Measurements from ENCODE around the gene PRAMEF5.
"Not testable (repeated sequence)": the region's sequence is repeated elsewhere in the genome, so short reads cannot be mapped to it uniquely, and the experiment has no call there.

The PRAMEF5 gene

DNA sequence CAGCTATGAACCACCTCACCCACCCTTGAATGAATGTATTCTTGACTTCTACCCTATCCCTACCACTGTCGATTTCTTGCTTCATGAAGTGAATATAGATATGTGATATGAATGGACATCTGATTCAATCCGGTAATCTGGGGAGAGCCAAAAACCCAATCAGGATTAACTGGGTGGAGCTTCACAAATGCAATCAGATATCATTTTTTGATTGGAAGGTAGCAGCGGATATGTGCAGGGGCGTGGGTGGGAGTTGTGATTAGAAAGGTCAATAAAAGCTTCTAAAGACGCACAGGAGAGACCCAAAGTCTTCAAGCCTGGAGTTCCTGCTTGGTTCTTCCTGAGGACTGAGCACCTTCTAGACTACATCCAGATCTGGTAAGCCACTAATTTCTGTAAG, at the start of gene PRAMEF5:
PRAMEF5 (plus strand) TSS at position 301 of the 400 bp plus-strand sequence. CDS start 5,071 bp downstream, outside the sequence.
- DNase-seq (ENCODE audit: low read depth), result not testable (repeated sequence)

DNA sequence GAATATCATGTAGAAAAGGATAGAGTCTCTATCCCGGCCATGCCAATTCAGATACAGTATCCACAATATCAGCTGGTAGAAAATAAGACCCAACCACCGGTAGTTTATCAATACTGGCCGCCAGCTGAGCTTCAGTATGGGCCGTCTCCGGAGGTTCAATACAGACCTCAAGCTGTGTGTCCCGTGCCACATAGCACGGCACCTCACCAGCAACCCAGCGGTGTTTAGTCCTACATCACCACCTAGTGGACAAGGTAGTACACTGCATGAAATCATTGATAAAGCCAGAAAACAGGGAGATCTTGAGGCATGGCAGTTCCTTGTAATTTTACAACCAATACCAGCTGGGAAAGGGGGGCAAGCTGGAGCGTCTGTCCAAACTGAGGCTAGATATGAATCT, 45.3 kb upstream of the PRAMEF5 start:
- not testable (repeated sequence) for DNase-seq (ENCODE audit: low read depth)

DNA sequence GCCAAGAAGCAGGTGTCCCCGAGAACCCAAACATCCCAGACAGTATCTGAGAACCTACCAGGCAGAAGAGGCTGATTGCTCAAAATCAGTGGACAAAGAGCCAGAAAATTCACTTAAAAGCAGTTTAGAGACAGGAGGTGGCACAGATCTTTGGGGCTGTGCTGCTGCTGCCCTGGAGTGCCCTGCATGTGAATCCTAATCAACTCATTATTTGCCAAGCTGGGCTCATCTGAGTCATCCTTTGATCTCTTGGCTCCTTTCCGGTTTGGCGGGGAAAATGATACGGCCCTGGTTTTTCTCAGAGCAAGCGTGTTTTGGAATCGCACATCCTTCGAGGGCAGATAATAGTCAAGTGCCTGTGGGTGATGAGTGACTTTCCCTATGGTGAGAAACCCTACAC, 37.4 kb upstream of the PRAMEF5 start:
- DNase-seq (ENCODE audit: low read depth), result not testable (repeated sequence)

DNA sequence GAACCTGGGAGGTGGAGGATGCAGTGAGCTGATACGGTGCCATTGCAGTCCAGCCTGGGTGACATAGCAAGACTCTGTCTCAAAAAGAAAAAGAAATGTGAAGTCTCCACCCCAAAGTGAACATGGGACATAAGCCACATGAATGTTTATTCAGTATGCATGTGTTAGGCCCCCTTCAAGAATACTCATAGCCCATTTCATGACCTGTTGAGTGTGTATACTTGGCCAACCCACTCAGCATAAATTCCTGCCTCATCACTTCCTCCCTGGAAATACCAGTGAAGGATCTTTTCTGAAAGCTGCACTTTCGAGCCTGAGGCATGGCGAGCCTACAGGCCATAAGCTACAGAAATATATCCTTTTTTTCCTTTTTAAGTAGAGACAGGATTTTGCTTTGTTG, 34.8 kb upstream of the PRAMEF5 start:
- DNase-seq (ENCODE audit: low read depth), result not testable (repeated sequence)

DNA sequence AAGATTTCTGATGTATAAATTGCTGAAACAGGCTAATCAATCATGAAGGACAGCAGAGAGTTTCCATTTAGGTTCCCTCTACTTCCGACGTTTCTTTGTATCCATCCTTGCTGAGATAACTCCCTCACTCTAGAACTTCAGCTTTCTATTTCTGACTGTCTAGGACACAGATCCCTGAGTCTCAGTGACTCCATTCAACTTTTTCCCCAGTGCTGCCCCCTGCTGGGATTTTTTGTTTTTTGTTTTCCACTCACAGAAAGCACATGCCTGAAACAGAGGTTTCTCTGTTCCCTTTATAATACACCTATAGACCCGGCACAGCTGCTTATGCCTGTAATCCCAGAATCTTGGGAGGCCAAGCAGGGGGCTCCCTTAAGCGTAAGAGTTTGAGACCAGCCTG, 31.2 kb upstream of the PRAMEF5 start:
- DNase-seq (ENCODE audit: low read depth), result not testable (repeated sequence)

DNA sequence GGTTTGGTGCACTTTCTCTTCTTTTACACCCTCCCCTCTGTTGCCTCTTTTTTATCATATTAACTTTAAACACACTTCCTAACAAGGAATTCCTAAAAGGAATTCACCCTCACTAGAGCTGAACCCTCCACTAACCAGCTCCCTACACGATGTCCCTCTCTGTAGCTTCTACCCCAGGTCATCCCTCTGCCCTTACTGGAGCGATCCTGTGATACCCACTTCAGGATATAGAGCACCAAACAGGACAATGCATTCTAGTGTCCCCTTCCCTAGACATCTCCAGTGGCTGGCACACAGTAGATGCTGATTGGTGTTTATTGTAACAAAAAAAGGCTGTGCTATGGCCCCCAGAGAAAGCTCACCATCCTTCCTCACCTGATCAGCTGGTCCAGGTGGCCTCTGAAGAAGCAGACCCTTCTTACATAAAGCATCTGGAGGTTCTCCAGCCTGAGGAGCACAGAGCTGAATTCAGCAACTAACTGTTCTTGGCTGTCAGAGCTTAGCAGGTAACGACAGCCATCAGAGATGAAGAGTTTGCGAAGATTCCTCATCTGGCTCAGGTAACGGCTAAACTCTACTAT, 29.4 kb upstream of the PRAMEF5 start:
- no peak for DNase-seq (ENCODE audit: low read depth)

DNA sequence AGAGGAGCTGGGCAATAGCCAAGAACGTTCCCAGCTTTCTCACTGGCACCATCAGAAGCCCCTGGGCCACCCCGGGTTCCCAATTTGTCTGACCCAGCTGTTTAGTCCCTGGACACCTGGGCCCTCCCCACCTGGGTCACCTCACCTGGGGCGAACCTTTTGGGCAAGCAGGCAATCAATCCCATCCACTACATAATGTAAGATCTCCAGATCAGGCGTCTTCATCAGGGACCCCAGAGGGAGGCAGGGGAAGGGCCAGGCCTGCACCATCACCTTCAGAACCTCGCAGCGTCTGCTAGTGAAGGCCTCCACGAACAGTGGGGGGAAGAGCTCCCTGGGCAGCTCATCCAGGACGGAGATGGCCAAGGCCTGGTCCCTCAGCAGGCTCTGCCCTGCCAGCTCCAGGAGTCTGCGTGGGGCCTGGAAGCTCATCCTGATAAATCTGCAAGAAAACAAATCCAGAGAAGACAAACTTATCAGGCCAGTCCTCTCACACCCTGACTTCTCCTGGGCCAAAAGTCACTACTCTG, 28.3 kb upstream of the PRAMEF5 start, which contains the start of gene PRAMEF18:
PRAMEF18 (minus strand) TSS at position 480 of the 530 bp plus-strand sequence; CDS start at position 432, 48 bp downstream.
- not testable (repeated sequence) for DNase-seq (ENCODE audit: low read depth)

DNA sequence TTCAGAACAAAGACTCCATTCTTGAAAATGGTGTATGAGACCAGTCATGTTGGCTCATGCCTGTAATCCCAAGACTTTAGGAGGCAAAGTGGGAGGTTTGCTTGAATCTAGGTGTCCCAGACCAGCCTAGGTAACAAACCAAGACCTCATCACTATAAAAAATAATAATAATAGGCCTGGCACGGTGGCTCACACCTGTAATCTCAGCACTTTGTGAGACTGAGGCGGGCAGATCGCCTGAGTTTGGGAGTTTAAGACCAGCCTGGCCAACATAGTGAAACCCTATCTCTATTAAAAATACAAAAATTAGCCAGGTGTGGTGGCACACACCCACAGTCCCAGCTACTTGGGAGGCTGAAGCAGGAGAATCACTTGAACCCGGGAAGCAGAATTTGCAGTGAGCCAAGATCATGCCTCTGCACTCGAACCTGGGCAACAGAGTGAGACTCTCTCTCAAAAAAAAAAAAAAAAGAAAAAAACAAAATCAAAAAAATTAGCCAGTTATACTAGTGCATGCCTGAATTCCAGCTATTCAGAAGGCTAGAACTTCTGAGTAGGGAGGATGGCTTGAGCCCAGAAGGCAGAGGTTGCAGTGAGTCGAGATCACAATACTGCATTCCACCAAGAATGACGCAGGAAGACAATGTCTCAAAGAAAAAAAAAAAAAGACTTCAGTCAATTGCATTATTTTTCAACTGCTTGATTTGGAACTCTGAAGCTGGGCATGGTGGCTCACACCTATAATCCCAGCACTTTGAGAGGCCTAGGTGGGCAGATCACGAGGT, 26.5 kb upstream of the PRAMEF5 start:
- DNase-seq (ENCODE audit: low read depth), result not testable (repeated sequence)

DNA sequence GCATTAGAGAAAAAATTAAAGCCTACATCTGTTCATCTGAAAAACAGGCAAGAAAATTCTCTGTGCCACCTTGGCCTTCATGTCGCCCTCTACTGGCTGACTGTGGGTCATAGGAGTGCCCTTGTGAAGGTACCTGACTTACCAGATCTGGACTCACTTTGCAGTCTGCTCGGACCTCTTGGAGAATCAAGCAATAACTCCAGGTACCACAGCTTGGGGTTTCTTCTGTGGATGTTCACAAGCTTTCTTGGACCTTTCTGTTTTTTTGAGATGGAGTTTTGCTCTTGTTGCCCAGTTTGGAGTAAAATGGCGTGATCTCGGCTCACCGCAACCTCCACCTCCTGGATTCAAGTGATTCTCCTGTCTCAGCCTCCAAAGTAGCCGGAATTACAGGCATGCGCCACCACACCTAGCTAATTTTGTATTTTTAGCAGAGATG, 25.6 kb upstream of the PRAMEF5 start:
- no peak for DNase-seq (ENCODE audit: low read depth)

DNA sequence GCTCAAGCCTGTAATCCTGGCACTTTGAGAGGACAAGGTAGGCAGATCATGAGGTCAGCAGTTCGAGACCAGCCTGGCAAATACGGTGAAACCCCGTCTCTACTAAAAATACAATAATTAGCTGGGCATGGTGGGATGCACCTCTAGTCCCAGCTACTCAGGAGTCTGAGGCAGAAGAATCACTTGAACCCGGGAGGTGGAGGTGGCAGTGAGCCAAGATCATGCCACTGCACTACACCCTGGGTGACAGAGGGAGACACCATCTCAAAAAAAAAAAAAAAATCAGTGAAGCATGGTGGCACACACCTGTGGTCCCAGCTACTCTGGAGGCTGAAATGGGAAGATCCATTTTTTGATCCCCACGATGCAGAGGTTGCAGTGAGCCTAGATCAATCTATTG, 23.9 kb upstream of the PRAMEF5 start:
- DNase-seq (ENCODE audit: low read depth), result not testable (repeated sequence)

DNA sequence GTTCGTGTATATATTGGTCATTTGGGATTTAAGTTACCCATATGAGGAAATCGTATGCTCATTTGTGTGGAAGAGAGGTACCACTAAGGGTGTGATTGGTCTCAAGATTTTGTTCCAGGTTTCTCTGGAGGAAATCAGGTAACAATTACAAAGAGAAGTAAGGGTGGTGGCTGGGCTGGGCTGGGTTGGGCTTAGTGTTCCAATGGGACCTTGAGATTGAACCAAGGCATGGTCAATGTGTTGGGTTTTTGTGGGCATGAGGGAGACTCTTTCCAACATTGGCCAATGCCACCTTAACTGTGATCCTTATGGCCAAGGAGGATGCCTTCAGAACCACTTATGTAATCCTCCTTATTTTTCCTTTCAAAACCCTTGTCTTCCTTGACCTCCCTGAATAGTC, 23.4 kb upstream of the PRAMEF5 start:
- DNase-seq (ENCODE audit: low read depth), result not testable (repeated sequence)

DNA sequence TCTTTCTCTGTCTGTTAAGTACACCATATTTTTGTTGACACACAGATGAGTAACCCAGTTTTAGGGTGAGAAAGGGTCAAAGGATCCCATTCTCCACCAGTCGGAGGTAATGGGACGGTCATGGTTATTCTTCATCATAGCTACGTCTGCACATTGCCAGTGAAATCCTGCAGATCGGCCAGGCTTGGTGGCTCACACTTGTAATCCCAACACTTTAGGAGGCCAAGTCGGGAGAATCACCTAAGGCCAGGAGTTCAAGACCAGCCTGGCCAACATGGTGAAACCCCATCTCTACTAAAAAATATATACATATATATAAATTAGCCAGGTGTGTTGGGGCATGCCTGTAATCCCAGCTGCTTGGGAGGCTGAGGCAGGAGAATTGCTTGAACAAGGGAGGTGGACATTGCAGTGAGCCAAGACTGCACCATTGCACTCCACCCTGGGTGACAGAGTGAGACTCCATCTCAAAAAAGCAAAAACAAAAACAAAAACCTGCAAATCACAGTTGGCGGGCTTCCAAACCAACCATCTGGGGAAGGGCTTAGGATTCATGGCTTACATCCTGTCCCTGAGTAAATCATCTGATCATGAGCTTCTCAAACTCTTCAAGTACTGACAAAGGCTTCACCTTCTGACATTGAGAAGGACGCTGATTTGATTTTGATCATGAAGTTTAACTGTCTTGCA, 22.8 kb upstream of the PRAMEF5 start:
- DNase-seq (ENCODE audit: low read depth), result not testable (repeated sequence)

DNA sequence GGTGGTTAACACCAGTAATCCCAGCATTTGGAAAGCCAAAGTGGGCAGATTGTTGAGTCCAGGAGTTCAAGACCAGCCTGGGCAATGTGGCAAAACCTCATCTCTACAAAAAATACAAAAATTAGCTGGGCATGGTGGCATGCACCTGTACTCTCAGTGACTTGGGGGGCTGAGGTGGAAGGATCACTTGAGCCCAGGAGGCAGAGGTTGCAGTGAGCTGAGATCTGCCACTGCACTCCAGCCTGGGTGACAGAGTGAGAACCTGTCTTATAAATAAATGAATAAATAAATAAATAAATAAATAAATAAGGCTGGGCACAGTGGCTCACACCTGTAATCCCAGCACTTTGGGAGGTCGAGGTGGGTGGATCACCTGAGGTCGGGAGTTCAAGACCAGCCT, 21.9 kb upstream of the PRAMEF5 start:
- DNase-seq (ENCODE audit: low read depth), result not testable (repeated sequence)

DNA sequence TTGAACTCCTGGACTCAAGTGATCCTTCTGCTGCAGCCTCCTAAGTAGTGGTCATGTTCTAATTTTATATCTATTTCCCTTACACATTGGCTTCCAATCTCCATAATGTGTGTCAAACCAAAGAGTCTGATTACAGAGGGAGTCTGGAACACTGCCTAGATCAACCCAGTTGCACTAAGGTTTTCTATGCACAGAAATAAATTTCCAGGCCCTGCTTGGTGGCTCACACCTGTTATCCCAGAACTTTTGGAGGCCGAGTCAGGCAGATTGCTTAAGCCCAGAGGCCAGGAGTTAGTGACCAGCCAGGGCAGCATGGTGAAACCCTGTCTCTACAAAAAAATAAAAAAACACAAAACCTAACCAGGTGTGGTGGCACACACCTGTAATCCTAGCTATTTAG, 19.9 kb upstream of the PRAMEF5 start:
- DNase-seq (ENCODE audit: low read depth), result not testable (repeated sequence)

DNA sequence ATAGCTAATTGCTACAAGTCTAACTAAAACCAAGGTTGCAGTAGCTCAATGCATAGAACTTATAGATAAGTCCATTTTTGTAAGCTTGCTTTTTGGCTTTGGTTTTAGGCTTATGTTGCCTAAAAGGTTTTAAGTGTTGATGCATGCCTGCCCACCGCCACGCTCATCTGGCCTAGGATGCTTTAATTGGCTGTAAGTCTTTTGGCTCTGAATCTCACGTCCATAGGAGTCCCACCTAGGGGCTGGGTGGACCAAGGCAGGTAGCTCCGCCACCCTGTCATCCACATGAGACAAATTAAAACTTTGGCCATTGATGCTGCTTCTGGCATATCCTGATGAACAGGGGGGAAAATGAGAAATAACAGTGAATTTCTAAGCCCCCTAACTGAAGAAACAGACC, 16.4 kb upstream of the PRAMEF5 start:
- DNase-seq (ENCODE audit: low read depth), result not testable (repeated sequence)

DNA sequence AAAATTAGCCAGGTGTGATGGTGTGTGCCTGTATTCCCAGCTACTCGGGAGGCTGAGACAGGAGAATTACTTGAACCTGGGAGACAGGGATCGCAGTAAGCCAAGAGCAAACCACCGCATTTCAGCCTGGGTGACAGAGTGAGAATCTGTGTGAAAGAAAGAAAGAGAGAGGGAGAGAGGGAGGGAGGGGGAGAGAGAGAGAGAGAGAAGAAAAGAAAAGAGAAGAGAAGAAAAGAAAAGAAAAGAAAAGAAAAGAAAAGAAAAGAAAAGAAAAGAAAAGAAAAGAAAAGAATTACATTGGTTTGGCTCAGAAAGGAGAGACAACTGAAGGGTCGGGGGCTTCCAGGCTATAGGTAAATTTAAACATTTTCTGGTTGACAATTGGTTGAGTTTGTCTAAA, 14.4 kb upstream of the PRAMEF5 start:
- not testable (repeated sequence) for DNase-seq (ENCODE audit: low read depth)

DNA sequence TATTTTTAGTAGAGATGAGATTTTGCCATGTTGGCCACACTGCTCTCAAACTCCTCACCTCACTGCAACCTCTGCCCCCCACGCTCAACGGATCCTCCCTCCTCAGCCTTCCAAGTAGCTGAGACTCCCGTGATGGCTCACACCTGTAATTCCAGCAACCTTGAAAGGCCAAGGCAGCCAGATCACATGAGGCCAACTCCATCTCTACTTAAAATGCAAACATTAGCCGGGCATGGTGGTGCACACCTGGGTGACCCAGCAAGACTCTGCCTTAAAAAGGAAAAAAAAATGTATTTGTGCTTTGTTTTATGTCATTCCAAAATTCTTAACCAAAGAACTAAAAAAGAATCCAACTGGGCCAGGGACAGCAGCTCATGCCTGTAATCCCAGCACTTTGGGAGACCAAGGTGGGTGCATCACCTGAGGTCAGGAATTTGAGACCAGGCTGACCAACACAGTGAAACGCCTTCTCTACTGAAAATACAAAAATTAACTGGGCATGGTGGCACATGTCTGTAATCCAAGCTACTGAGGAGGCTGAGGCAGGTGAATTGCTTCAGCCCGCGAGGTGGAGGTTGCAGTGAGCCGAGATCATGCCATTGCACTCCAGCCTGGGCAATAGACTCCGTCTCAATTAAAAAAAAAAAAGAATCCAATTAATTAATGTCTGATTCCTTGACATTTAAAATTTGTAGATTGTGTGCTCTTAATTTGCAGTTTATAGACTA, 10.3 kb upstream of the PRAMEF5 start:
- DNase-seq (ENCODE audit: low read depth), result not testable (repeated sequence)

DNA sequence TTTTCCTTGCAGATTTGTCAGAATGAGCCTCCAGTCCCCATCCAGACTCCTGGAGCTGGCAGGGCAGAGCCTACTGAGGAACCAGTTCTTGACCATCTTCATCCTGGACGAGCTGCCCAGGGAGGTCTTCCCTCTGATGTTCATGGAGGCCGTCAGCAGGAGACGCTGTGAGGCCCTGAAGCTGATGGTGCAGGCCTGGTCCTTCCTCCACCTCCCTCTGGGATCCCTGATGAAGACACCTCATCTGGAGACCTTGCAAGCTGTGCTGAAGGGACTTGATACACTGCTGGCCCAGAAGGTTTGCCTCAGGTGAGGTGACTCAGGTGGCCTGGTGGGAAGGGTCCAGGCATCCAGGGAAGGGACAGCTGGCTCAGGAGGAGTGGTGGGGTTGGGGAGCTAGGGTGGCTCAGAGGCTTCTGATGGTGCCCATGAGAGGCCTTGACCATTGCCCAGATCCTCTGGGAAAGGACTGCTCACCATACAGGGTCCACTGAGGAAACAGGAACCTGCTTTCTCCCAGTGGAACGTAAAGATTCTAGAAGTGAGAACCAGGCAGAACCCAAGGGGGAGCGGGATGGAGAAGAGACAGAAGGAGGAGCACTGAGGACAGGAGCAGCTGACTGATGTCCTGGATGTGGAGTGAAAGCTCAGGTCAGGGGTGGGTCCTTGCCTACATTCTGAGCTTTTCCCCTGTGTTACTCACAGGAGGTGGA, 8.0 kb upstream of the PRAMEF5 start:
- not testable (repeated sequence) for DNase-seq (ENCODE audit: low read depth)

DNA sequence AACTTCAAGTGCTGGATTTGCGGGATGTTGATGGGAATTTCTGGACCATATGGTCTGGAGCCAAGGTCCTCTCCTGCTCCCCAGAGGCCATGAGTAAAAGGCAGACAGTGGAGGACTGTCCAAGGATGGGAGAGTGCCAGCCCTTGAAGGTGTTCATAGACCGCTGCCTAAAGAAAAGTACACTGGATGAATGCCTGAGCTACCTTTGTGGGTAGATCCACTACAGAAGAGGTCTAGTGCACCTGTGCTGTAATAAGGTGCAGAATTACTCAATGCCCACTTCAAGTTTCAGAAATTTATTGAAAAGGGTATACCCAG, 7.5 kb upstream of the PRAMEF5 start:
- not testable (repeated sequence) for DNase-seq (ENCODE audit: low read depth)

DNA sequence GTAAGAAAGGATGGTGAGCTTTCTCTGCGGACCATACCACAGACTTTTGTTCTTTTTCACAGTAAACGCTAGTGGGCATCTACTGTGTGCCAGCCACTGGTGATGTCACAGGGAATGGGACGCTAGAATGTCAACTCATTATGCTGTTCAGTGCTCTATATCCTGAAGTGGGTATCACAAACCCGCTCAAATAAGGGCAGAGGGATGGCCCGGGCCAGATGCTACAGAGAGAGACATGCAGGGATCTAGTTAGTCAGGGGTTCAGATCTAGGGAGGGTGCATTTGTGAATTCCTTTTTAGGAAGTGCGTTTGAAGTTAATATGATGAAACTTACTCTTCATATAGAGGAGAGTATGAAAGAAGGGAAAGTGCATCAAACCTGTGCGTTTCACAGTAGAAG, 6.9 kb upstream of the PRAMEF5 start:
- not testable (repeated sequence) for DNase-seq (ENCODE audit: low read depth)

DNA sequence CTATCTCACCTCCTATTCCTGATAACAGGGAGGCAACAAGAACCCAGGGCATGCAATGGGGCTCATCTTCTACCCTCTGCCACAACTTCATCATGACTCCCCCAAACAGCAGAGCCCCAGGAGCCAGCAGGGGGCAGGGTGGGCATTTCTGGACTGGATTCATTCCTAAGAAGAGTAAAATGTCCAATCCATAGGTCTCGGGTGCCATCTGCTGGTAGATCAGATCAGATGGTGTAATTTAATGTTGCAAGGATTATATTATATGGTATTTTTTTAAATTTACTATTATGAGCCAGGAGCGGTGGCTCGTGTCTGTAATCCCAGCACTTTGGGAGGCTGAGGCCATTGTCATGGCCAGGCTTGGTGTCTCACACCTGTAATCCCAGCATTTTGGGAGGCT, 11.1 kb downstream of the PRAMEF5 start:
- DNase-seq (ENCODE audit: low read depth), result not testable (repeated sequence)

Data from non-pigmented ciliary epithelial cell (primary cell).